ENCODE results near the gene CT45A5. TPM values are rescaled to one million over a fixed set of nuclear protein-coding genes. Genes with fewer than 3 reads are reported as not detected.

Gene CT45A5
- not detected in 2 replicates for total RNA-seq

GRCh38 chrX:135785403-135785802, at the start of gene CT45A5:
Gene CT45A5, minus strand, starts transcription at chrX:135785503. Its CDS starts 3,774 bp downstream, at chrX:135781729.

GRCh38 chrX:135819912-135820311, 34.6 kb upstream of the CT45A5 start, which contains the start of gene CT45A2:
Gene CT45A2, minus strand, starts transcription at chrX:135820012. Its CDS starts 3,747 bp downstream, at chrX:135816265.

GRCh38 chrX:135802687-135803086, 17.4 kb upstream of the CT45A5 start, which contains the start of gene CT45A6:
Gene CT45A6, minus strand, starts transcription at chrX:135802787. Its CDS starts 3,794 bp downstream, at chrX:135798993.

GRCh38 chrX:135768091-135768490, 17.2 kb downstream of the CT45A5 start, which contains the start of gene CT45A3:
Gene CT45A3, minus strand, starts transcription at chrX:135768191. Its CDS starts 3,747 bp downstream, at chrX:135764444.

Other genes with a start within 250 kb of the CT45A5 start
- gene CT45A1, start 71.9 kb downstream of the CT45A5 start, total RNA-seq: not detected in 2 replicates
- gene CT45A3, start 17.3 kb downstream of the CT45A5 start, total RNA-seq: not detected in 2 replicates
- gene CT45A6, start 17.3 kb upstream of the CT45A5 start, total RNA-seq: not detected in 2 replicates
- not detected in 2 replicates for gene CT45A2, start 34.5 kb upstream of the CT45A5 start, total RNA-seq
- not detected in 2 replicates for gene CT45A7, start 51.8 kb upstream of the CT45A5 start, total RNA-seq
- not detected in 2 replicates for gene CT45A8, start 69.0 kb upstream of the CT45A5 start, total RNA-seq
- not detected in 2 replicates for gene CT45A9, start 86.3 kb upstream of the CT45A5 start, total RNA-seq
- gene CT45A10, start 107.9 kb upstream of the CT45A5 start, total RNA-seq: not detected in 2 replicates
- not detected in 2 replicates for gene SAGE1, start 108.2 kb upstream of the CT45A5 start, total RNA-seq
- gene MMGT1, start 188.5 kb upstream of the CT45A5 start, total RNA-seq: 21.6 and 30.0 TPM in 2 replicates
- 15.4 and 15.6 TPM in 2 replicates for gene SLC9A6, start 199.9 kb upstream of the CT45A5 start, total RNA-seq